Eye (tissue), 1 donor: ENCODE data around the gene TMCC1.

Source experiments
- DNase-seq: peaks from one replicate; pipeline ENCODE4 v3.0.0-alpha.2; 2015

Gene TMCC1

DNA sequence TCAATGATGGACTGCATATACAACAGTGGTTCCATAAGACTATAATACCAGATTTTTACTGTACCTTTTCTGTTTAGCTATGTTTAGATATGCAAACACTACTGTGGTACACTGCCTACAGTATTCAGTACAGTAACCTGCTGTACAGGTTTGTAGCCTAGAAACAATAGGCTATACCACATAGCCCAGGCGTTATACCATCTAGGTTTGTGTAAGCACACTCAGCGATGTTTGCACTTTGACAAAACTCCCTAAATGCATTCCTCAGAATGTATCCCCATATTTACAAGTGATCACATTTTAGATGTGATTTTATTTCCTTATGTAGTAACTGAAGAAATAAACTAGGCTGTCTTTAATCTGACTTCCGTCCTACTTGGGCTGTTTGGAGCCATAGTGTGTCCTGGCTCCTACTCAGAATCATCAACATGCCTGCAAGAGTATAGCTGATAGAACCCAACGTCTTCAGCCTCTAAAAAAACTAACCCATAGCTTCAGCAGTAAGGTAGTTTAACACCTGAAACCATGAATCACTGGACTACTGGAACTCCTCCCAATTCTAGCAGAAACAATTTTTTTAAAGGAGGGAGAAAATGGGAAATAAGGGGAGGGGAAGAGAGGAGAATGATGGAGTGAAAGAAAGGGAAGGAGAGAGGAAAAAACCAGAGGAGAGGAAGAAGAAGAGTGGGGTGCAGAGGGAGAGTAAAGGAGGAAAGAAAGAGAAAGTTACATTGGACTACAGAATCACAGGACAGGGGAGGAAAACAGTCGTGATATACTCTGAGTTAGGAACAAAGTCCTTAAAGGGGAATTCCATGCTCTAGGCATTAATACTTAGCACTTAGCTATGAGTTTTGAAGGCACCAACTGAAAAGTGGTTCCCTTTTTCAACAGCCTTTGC, 219.4 kb downstream of the TMCC1 start:
- DNase-seq: no peak

GRCh38 chr3:129673012-129673411, 220.5 kb downstream of the TMCC1 start:
- no peak for DNase-seq

GRCh38 chr3:129672412-129672811, 221.1 kb downstream of the TMCC1 start:
- DNase-seq: no peak

DNA sequence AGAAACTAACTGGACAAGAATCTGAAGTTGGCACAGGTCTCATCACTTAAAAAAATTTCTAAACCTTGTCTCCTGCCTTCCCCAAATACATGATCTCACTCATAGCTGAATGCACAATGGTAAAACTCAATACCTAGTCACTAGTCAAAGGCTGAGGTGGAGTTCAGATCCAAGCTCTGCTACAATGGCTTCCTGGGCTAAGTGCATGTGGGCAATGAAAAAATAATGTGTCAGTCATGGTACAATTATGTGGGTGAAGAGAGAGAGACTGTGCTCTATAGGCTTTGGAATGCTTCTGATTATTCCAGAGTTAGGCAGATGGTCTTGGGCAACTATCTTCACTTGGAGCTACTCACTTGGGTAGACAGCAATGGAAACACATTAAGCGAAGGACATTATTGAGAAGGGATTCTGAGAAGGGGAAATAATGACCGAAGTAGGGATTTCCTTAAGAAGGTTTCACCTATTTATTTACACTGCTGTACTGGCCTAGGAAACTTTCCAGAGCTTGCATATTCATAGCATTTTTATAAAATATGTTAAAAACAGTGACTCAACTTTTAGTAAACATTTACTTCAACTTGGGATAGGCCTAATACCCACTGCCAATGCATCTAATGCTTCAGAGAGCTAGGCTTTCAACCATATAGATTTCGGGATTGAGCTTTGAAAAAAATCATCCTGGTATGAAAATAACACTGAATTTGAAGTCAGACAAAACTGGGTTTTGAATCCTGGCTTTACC, 228.3 kb downstream of the TMCC1 start:
- no peak for DNase-seq

DNA sequence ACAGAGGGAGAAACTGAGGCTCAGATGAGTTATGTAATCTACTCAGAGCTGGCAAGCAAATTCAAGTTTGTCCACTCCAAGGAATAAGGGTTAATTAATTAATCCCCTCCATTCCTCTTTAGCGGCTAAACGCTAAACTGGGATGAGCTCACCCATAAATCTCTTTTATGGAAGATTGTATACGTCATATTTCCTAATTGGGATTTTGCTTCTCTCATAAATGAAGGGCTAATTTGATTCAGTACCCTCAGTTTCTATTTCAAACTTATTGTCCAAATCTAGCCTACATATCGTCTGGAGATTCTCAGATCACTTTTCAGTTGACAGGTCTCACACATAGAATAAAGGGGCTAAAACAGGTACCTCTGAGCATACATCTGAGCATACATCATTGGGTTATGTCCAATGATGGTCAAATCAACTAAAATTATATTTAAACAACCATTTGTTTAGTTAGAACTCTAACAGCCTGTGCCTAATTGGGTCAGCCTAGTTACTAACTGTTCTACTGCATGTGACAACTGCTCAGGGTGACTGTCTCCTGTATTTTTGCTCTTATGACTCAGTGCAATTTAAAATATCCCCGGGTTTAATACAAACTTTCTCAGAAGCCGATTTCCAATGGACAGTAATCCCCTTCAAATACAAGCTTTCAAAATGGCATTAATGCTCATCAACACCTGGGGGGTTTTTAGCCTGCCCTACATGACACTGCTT, 229.4 kb downstream of the TMCC1 start:
- DNase-seq: no peak

GRCh38 chr3:129663045-129663446, 230.5 kb downstream of the TMCC1 start:
- DNase-seq: no peak

DNA sequence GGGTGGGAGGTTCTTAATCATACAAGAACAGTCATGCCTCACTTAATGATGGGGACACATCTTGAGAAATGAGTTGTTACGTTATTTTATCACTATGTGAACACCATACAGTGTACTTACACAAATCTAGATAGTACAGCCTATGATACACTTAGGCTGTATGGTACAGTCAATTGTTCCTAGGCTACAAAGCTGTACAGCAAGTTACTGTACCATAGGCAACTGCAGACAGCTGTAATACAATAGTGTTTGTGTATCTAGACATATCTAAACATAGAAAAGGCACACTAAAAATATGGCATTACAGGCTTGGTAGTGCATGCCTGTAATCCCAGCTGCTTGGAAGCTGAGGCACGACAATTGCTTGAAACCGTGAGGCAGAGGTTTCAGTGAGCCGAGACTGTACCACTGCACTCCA, 231.3 kb downstream of the TMCC1 start:
- no peak for DNase-seq

- DNase-seq: no peak
Measured at GRCh38 chr3:129661766-129662165, 231.7 kb downstream of the TMCC1 start.

DNA sequence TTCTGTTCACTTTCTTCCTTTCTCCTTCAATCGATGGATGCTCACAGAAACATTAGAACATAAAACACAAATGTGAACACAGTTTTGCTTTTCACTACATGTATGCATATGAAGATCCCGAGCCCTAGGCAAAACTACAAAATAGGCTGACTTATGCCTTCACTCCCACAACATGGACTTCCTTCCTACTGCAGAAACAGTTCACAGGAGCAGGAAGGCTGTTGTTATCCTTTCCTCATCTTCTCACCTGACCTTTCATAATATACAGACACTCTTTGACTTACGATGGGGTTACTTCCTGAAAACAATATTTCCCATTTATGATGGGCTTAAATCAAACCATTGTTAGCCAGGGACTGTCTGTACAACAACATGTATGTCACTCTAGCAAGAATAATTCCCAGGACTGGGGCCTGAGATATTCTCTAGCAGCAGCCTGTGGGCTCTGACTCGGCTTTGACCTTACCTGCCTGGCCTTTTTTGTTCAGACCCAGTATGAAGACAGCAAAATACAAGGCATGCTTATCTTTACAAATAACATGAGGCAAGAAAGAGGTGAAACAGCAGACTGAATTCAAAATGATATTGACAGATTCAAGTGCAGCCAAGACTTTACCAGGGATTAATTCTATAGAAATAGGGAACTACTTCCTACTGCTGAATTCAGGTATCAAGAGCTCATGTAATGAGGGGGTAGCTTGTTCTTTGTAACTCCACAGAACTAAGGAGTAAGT, 235.2 kb downstream of the TMCC1 start:
- no peak for DNase-seq

DNA sequence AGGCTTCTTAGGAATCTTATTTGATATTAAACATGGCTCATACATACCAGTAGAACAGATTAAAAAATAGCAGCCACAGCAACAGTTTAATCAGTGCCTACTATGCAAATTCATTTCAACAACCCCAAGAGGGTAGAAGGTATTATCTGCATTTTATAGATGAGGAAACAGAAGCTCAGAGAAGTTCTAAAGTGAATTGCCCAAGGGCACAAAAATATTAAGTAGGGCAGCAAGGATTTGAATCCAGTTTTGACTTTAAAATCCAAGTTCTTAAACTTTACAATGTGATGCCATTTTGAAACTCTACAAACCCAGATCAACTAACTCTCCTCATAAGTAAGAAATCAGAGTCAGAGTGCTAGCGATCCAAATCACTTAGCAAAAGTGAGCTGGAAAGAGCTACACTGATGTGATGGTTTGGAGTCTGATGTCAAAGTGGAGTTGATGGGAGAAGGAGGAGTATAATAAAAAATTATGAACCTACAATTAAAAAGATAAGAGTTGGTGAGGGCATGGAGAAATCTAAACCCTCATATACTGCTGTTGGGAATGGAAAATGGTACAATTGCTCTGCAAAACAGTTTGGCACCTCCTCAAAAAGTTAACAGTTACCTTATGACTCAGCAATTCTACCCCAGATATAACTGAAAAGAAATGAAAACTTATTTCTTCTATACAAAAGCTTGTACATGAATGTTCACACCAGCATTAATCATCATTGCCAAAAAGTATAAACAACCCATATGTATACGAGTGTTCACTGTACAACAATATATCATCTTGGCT, 236.1 kb downstream of the TMCC1 start:
- DNase-seq: no peak

DNA sequence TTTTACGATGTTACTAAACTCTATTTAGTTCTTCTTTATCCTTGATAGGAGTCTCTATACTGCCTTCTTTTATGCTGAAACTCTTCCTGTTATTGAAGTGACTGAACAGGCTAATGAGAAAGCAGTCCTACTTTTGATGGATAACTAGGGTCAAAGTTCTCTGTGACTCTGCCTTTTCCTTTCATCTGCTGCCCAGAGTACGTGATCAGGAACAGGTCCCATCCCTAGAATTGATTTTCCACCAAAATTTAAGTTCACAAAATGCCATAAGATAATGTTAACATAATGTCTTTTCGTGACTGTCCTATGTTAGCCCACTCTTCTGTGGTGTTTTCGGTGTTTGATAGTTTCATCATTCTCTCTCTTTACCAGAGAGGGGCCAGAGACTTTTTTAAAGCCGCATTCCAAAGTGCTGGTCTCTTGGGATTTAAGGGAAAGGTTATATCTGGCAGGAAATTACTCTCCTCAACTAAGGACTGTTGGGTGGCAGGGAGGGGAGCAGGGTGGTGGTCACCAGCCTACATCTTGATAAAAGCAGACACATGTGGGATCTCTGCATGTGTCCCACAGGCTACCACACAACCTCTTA, 236.8 kb downstream of the TMCC1 start:
- no peak for DNase-seq

- DNase-seq: no peak
Measured at GRCh38 chr3:129655291-129655700, 238.2 kb downstream of the TMCC1 start.

- DNase-seq: no peak
Measured at GRCh38 chr3:129654131-129654530, 239.4 kb downstream of the TMCC1 start.

- DNase-seq: no peak
Measured at GRCh38 chr3:129653019-129653418, 240.5 kb downstream of the TMCC1 start.

DNA sequence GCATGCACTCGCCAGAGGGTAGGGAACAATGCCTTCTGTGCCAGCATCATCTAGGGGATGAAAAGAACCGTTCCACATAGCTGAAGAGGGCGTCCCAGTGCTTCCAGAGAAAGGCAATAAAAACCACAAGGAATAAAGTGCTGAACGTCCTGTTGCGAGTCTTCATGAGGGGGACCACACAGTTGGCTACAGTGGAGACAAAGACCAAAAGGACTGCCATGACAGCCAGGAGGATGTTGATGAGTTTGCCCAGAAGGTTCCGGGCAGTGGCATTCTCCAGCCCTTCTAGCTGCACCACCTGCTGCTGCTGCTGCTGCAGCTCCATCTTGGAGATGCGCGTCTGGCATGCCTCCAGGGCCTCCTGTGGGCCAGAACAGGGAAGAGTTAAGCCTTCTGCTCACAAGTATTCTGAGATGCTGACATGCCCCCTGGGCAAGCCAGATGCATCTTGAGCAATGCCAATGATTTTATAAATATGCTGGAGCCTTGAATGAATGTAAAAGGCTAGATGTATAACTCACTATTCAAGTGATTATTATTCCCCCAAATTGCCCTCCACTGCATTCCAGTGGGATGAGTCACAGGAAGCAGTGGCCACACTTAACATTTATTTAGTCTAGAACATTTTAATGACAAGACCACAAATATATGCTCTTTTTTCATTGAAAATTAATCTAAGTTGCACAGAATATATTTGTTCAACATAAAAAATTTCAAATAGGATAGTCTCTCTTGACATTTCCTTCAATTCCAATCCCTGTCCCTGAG, 241.9 kb downstream of the TMCC1 start:
- DNase-seq: peak; percentile 40

- DNase-seq: peak; percentile 87
Measured at GRCh38 chr3:129650256-129650872, 243.1 kb downstream of the TMCC1 start.

- DNase-seq: peak; percentile 78
Measured at GRCh38 chr3:129648391-129648790, 245.1 kb downstream of the TMCC1 start.

DNA sequence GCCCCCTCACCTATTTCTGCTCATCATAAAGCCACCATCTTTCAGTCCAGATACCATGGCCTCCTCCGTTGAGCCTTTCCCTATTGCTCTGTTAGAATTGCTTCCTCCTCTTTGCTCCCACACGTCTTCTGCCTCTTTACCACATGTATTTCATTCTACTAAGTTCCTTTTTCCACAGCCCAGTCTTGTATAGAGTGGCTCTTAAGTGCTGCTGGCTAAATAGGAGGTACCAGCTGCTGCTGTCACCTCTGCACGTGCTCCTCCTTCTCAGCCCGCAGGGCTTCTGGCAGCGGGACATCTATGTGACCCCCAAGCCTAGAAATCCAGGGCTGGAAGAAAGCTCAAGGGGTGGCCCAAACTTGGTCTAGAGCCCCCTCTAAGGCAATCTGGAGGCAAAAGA, 248.2 kb downstream of the TMCC1 start:
- DNase-seq: no peak

DNA sequence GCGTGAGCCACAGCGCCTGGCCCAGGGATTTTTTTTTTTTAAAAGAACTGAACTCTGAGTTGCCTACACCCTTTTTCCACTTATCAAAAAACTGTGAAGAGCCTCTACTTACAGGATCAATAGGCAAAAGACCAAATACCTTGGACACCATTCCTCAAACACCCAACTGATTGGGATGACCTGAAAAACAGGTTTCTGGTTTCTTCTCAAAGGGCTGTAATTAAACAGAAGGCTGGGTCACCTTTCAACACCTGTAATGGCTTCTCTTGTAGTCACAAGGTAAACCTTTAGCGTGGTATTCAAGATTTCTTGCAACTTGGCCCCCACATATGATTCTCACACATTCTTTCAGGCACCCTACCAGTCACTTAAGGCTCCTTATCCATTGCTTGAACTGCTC, 248.7 kb downstream of the TMCC1 start:
- no peak for DNase-seq
